HG03354 (cell line): ENCODE results near the gene CCDC102A.

Source experiments
- ATAC-seq: cut with Tn5 transposase; IDR thresholded peaks from one replicate; pipeline ENCODE4 v1.9.1; 2021; ENCODE audit warnings: mild to moderate bottlenecking; ENCODE audit not compliant: unreplicated experiment, poor library complexity, severe bottlenecking

CCDC102A gene

DNA sequence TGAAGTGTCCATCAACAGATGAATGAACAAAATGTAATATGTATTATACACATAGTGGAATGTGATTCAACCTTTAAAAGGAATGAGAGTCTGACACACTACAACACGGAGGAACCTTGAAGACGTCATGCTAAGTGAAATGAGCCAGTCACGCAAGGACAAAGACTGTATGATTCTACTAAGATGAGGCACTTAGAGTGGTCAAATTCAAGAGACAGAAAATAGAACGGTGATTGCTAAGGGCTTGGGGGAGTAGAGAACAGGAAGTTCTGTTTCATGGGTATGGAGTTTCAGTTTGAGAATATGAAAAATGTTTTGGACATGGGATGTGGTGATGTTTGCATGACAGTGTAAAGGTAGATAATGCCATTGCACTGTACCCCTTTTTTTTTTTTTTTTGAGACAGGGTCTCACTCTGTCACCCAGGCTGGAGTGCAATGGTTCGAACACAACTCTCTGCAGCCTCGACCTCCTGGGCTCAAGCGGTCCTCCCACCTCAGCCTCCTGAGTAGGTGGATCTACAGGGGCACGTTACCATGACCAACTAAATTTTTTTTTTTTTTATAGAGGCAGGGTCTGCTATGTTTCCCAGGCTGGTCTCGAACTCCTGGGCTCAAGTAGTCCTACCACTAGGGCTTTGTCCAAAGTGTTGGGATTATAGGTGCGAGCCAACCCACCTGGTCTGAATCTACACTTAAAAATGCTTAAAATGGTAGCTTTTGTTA is 2.9 kb upstream of the CCDC102A start:
- ATAC-seq: peak; percentile 58

GRCh38 chr16:57538235-57538721 is 1.9 kb upstream of the CCDC102A start:
- no peak for ATAC-seq

DNA sequence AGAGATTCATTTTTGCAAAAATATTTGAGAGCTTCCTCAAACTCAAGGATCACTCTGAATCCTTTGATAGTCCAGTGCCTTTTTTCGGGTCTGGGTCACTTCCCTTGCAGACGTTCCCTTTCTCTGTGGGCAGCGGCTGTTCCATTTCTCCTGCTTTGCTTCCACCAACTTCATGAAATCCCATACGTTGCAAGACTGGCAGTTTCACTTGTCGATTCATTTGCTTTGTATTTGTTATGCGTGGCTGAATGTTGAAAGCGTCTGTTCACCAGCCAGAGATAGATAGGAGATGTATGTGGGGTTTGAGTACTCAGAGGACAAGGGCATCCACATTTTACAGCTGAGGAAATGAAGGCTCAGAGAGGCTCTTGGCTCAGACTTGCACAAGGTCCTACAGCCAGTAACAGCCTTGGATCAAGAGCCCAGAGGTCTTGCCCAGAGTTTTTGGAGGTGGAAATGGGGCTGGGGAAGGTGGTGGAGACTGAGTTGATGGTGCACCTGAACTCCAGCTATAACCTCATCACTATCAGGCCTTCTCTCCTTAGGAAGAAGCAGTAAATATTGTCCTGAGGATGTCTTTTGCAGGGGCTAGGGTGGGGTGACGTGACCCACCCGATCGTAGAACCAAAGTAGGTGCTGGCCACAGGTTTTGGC is 1.3 kb upstream of the CCDC102A start:
- ATAC-seq: no peak

DNA sequence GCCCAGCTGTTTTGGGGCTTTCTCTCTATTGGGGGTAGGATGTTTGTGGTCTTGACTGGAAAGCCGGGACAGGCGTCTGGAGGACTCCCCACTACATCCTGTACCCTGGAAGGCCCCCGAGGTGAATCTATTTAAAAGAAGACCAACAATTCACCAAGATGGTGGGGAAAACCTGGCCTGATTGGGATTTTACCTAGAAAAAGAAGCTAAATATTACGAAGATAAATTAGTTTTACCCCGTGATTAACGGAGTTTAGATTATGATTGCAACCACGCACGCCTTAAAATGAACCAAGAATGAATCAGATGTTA is 779 bp upstream of the CCDC102A start:
- no peak for ATAC-seq

- peak; percentile 59 for ATAC-seq
Measured at GRCh38 chr16:57535680-57536305, 578 bp downstream of the CCDC102A start.

DNA sequence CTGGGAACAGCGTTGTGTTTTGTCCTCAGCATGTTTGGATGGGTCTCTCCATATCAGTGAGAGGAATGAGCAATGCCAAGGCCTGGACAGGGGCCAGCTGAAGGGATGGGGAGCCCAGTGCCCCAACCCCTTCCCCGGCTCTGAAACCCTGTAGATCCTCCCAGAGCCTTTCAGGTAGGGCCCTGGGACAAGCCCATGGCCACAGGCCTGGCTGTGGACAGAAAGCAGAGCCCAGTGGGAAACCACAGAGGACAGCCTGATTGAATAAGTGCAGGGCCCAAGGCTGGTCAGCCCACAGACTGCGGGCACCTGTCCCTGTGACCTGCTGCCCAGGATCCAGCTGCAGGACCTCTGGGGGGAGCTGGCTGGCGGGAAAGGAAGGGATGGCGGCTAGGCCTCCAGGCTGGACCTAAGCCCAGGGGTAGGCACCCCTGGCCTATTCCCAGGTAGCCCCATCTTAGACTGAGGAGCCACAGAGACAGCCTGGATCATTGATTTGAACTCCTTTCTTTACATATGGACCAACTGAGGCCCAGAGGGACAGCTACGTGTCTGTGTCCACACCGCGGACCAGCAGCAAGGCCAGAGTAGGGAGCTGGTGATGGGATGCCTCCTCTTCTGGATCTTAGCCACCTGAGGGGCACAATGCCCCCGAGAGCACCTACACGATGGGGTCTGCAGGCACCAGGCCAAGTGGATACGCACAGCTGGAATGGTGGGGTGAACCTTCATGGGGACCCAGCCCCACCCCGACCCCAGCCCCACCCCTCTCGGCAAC is 1.3 kb downstream of the CCDC102A start:
- no peak for ATAC-seq

- no peak for ATAC-seq
Measured at GRCh38 chr16:57534337-57534880, 2.0 kb downstream of the CCDC102A start.

DNA sequence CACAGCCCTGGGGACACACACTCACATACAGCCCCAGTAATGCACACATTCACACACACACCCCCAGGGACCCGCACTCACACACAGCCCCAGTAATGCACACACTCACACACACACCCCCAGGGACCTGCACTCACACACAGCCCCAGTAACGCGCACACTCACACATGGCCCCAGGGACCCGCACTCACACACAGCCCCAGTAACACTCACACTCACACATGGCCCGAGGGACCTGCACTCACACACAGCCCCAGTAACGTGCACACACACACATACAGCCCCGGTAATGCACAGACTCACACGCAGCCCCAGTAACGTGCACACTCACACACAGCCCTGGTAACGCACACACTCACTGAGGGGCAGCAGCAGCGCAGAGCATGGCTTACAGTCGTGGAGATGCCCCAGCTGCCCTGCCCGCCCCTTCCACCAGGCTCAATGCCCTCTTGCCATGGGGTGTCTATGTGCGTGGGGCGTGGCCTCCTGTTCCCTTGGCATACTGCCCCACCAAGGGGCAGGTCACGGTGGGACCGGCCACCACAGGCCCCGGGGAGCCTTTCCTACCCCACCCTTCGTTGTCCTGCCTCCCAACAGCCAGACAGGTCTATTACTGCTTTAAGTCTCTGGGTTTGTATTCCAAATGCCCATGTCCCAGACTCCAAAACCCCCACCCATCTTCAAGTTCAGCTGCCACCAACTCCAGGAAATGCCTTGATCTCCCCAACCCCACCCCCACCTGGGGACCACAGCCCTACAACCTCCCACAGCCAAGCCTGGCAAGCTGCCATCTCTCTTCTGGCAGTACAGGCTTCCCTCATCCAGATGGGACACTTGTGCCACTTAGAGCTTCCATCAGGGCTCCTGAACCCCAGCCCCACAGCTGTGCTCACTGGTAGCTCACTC is 2.7 kb downstream of the CCDC102A start:
- ATAC-seq: no peak

DNA sequence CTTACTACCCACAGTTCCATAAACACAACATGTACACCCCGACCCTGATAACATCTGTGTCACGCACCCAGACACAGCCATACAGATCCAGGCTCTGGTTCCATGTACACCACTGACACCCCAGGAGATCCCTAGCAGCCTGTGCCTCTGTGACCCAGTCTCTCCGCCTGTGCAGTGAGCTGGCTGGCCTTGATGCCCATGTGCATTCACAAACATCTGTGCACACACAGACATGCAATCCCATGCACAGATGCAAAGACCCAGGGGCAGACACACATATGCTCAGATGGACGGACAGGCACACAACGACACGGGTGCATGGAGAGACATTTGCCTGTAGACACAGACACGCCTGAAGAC is 4.1 kb downstream of the CCDC102A start:
- ATAC-seq: no peak

DNA sequence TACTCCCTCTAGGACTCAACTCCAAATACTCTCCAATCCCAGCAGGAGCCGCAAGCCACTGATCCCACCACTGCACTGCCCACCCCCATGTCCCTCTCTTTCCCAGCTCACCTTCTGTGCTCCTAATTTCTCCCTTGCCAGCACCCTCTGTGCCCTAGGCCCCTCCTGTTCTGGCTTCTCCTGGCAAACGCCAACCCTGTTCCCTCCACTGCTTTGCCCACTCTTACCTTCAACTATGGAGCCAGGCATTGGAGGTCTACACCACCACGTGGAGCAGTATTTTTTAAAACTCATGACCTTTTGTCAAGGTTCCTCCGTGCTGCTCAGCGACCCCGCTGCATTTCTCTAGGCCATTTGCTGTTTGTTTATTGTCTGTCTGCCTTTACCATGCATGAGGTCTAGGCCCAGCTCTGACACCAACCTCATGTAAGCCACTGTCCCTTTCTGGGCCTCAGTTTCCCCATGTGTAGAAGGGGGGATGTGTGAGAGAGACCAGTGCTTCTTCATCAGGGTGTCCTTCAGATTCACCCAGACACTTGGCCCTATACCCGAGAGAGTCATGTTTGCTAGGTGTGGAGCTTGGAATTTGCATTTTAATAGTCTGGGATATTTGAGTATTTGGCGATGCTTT is 4.6 kb downstream of the CCDC102A start:
- ATAC-seq: no peak

GRCh38 chr16:57531253-57531575 is 5.2 kb downstream of the CCDC102A start:
- ATAC-seq: no peak

- ATAC-seq: no peak
Measured at GRCh38 chr16:57530522-57531252, 5.7 kb downstream of the CCDC102A start.

DNA sequence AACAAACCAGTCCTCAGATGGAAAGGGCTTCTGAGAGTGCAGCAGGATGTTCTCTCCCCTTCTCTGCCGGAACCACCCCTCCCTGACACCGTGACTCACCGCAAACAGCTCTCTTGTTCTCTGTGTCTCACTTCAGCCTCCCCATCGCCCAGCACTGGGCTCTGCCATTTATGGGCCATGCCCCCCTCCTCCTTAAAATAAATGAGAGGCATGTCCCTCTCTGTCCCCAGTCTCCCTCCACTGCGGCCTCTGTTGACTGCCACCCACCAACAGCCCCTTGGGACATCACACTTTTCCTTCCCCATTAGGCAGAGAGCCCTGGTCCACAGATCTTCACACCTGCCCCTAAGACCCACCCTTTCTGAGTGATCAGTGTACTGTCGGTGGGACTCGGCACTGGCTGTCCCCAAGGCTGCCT is 6.3 kb downstream of the CCDC102A start:
- peak; percentile 80 for ATAC-seq

DNA sequence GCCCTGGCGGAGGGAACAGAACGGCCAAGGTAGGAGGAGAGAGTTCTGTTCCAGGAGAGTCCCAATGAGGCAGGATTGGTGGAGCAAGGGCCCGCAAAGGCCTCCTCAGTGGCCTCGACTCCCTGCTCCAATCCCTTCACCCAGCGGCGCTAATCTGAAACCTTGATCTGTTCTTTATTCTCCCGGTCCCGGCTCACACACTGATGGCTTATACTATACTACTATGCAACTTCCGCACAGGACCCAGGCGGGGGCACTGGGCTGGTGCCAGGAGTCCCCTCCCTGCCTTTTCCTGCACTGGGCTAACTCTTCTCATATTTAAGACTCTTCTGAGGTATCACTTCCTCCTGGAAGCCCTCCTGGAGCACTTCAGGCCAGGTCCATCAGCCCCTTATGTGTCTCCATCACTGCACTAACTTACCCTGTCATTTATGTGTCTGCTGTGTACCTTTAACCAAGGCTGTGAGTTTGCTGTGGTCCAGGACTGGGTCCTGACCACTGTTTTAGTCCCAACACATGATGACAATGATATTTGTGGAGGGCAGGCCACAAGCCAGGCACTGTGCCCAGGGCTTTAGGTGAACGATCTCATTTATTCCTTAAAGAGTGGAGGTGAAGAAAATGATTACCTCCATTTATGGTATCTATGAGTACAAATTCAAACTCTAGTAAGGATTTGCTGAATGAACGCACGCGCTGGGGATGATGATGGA is 6.8 kb downstream of the CCDC102A start:
- ATAC-seq: peak; percentile 31

GRCh38 chr16:57528499-57529390 is 7.6 kb downstream of the CCDC102A start:
- ATAC-seq: no peak

DNA sequence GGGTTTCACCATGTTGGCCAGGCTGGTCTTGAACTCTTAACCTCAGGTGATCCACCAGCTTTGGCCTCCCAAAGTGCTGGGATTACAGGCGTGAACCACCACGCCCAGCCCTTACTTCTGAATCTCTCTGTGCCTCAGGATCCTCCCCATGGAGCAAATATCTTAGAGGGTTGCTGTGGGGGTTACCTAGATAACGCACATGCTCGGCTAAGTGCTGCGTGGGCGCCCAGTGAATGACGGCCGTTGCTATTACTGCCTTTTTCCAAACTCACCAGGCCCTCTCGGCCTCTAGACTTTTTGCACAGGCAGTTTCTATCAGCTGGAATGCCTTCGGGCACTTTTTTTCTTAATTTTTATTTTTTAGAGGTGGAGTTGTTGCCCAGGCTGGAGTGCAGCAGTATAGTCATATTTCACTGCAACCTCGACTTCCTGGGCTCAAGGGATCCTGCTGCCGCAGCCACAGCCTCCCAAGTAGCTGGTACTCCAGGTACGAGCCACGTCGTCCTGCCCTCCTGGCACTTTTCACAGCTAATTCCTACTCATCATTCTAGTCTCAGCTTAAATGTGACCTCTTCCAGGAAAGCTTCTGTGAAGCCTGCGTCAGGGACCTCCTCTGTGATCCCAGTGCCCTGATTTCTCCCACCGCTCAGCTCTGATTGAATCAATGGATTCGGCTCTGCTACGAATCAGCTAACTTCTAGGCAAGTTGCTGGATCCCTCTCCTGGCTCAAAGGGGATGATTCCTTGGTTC is 8.6 kb downstream of the CCDC102A start:
- no peak for ATAC-seq
